Gastrocnemius medialis (tissue), 4 donors: ENCODE data around the gene SH3PXD2B.

Experiments
- CTCF ChIP-seq, 5 experiments: fragments of 450-650 bp in 3 of 5; fragments of 200-600 bp in 2 of 5; sonication (generic) in 2 of 5; IDR thresholded peaks in 4 of 5; conservative IDR thresholded peaks in 1 of 5; 1 replicate in 4 of 5; 2 replicates in 1 of 5; pipeline ENCODE4 v1.5.1; 2016 to 2019; ENCODE audit warnings: antibody characterized with exemption in 5 of 5, mild to moderate bottlenecking in 3 of 5, moderate library complexity in 3 of 5
- POLR2A ChIP-seq, 2 donors: fragments of 450-650 bp; IDR thresholded peaks; one replicate each; pipeline ENCODE4 v1.6.1; 2017; ENCODE audit warnings: antibody characterized with exemption in 2 of 2, mild to moderate bottlenecking in 2 of 2, moderate library complexity in 2 of 2

- TF ChIP-seq CTCF (IDR thresholded peaks at IDR 0.05 in 4 of 5, conservative IDR thresholded peaks at IDR 0.05 in 1 of 5) (no peak), POLR2A (IDR thresholded peaks at IDR 0.05) (no peak)
Measured at GRCh38 chr5:172474293-172474692, 20.0 kb upstream of the SH3PXD2B start.
